B cell (primary cell): ENCODE results near the gene ZSCAN32. TPM values are rescaled to one million over a fixed set of nuclear protein-coding genes. Genes with fewer than 3 reads are reported as not detected.

Source experiments
- ATAC-seq: fragments of 200-7000 bp; cut with Tn5 transposase; one replicate; pipeline ENCODE4 v1.10.0; 2021; ENCODE audit warnings: low read depth, mild to moderate bottlenecking, moderate number of reproducible peaks, moderate library complexity
- CTCF ChIA-PET: fragments of 350-600 bp; sonication (Branson Sonifier 250); formaldehyde crosslinking; loops from one replicate; lab custom pipeline; 2021; ENCODE audit warnings: antibody characterized with exemption, inconsistent platforms; lab: Charles Lee
- POLR2A ChIA-PET: fragments of 350-600 bp; sonication (Branson Sonifier 250); formaldehyde crosslinking; loops from one replicate; lab custom pipeline; 2021; ENCODE audit warnings: antibody characterized with exemption; lab: Charles Lee
- DNase-seq: peaks from one replicate; pipeline ENCODE4 v3.0.0; 2013
- H2AFZ ChIP-seq: 2 replicates; pipeline ENCODE4 v1.6.1; 2012; ENCODE audit warnings: mild to moderate bottlenecking, low read depth, low read length; ENCODE audit not compliant: insufficient read depth, poor library complexity, severe bottlenecking
- H3K27ac ChIP-seq, 2 donors: 1 replicate in 1 of 2; 2 replicates in 1 of 2; pipeline ENCODE4 v1.5.1; 2012 to 2013; ENCODE audit warnings: low read length in 2 of 2, mild to moderate bottlenecking in 2 of 2, moderate library complexity in 1 of 2
- H3K27me3 ChIP-seq, 4 experiments: fragments of 200-600 bp in 1 of 4; sonication (generic) in 1 of 4; replicated peaks in 1 of 4; 1 replicate in 2 of 4; 2 replicates in 2 of 4; pipeline versions ENCODE4 v1.6.1 to v1.7.0; 2013 to 2016; ENCODE audit warnings: low read length in 3 of 4, mild to moderate bottlenecking in 2 of 4, mixed read lengths in 1 of 4, moderate library complexity in 1 of 4; ENCODE audit not compliant: insufficient read depth in 4 of 4, control insufficient read depth in 3 of 4; ENCODE audit errors: control extremely low read depth in 1 of 4
- H3K36me3 ChIP-seq, 2 experiments: replicated peaks in 1 of 2; 1 replicate in 1 of 2; 2 replicates in 1 of 2; pipeline versions ENCODE4 v1.6.1 to v1.7.1; 2013; ENCODE audit warnings: low read length in 1 of 2; ENCODE audit not compliant: insufficient read depth in 2 of 2, control insufficient read depth in 1 of 2; ENCODE audit errors: control extremely low read depth in 1 of 2, extremely low read depth in 1 of 2
- H3K4me1 ChIP-seq, 2 donors: fragments of 200-600 bp in 1 of 2; sonication (generic) in 1 of 2; 1 replicate in 1 of 2; 2 replicates in 1 of 2; pipeline versions ENCODE4 v1.5.1 to v1.6.1; 2013 to 2017; ENCODE audit warnings: low read length in 2 of 2; ENCODE audit not compliant: control insufficient read depth in 2 of 2, insufficient read depth in 2 of 2
- H3K4me2 ChIP-seq: replicated peaks from 2 replicates; pipeline ENCODE3; 2012; ENCODE audit warnings: mild to moderate bottlenecking, low read depth, low read length; ENCODE audit not compliant: poor library complexity, severe bottlenecking
- H3K4me3 ChIP-seq, 5 experiments: fragments of 200-600 bp in 1 of 5; sonication (generic) in 1 of 5; 1 replicate in 3 of 5; 2 replicates in 2 of 5; pipeline versions ENCODE4 v1.5.1 to v1.7.0; 2011 to 2016; ENCODE audit warnings: low read length in 4 of 5, mild to moderate bottlenecking in 4 of 5, low read depth in 2 of 5, control low read depth in 1 of 5, moderate library complexity in 1 of 5; ENCODE audit not compliant: insufficient read depth in 1 of 5; ENCODE audit errors: control extremely low read depth in 1 of 5, extremely low read depth in 1 of 5
- H3K79me2 ChIP-seq: fragments of 200-600 bp; sonication (generic); one replicate; pipeline ENCODE4 v1.6.0; 2016; ENCODE audit warnings: low read length; ENCODE audit not compliant: control insufficient read depth, insufficient read depth
- H3K9ac ChIP-seq: fragments of 200-600 bp; sonication (generic); 2 replicates; pipeline ENCODE4 v1.6.1; 2017; ENCODE audit warnings: mild to moderate bottlenecking, low read length, moderate library complexity
- H3K9me3 ChIP-seq, 3 donors: one replicate each; pipeline versions ENCODE4 v1.6.1 to v1.7.1; 2013; ENCODE audit warnings: low read length in 2 of 3; ENCODE audit not compliant: control insufficient read depth in 2 of 3, insufficient read depth in 1 of 3; ENCODE audit errors: control extremely low read depth in 1 of 3
- H4K20me1 ChIP-seq: 2 replicates; pipeline ENCODE4 v1.6.0; 2012; ENCODE audit warnings: mild to moderate bottlenecking, low read length; ENCODE audit not compliant: insufficient read depth, control insufficient read depth, poor library complexity, severe bottlenecking
- H3K27ac Mint-ChIP-seq: one replicate; pipeline ENCODE4 v1.8.0; 2021; ENCODE audit warnings: mixed read lengths
- H3K27me3 Mint-ChIP-seq: one replicate; pipeline ENCODE4 v1.8.0; 2021; ENCODE audit warnings: mixed read lengths
- H3K4me1 Mint-ChIP-seq: one replicate; pipeline ENCODE4 v1.8.0; 2021; ENCODE audit warnings: mixed read lengths
- H3K4me3 Mint-ChIP-seq: one replicate; pipeline ENCODE4 v1.8.0; 2021; ENCODE audit warnings: mixed read lengths
- H3K9me3 Mint-ChIP-seq: one replicate; pipeline ENCODE4 v1.8.0; 2022; ENCODE audit warnings: mixed read lengths; ENCODE audit not compliant: insufficient read depth
- EZH2 ChIP-seq: IDR thresholded peaks from 2 replicates; pipeline ENCODE4 v1.6.1; 2012; ENCODE audit warnings: borderline replicate concordance, low read depth, mild to moderate bottlenecking, moderate library complexity, low read length; ENCODE audit not compliant: insufficient read depth, poor library complexity, severe bottlenecking
- WGBS: methylation state at CpG from one replicate; pipeline ENCODE4 v1.1.5; 2013; ENCODE audit warnings: missing lambda C conversion rate; ENCODE audit not compliant: insufficient coverage; 5-methylcytosine and 5-hydroxymethylcytosine counted together
- intact Hi-C: fragments of 100-400 bp; cut with micrococcal nuclease; formaldehyde crosslinking; loops from one replicate; pipeline ENCODE4 v1.10.0; 2022
- polyA plus RNA-seq: library from polyadenylated mRNA; depleted of rRNA; stranded (reverse); fragments of >200 nt; gene quantifications from 2 replicates; pipeline ENCODE4 v1.2.3, GENCODE V29; 2012
- total RNA-seq, 2 donors: library from RNA; stranded (reverse); fragments of 120-200 nt in 1 of 2; gene quantifications; 1 replicate in 1 of 2; 2 replicates in 1 of 2; pipeline versions ENCODE4 v1.2.3 to v1.2.4, GENCODE V29; 2013 to 2022
- TF ChIP-seq, protein P1 (sequence below): fragments of 200-600 bp; IDR thresholded peaks from one replicate; pipeline ENCODE4 v1.8.0; 2022; ENCODE audit warnings: antibody characterized with exemption, mild to moderate bottlenecking

The ZSCAN32 gene
- total and polyA plus RNA-seq, 2 donors (not counting 1 experiment from before 2014, with no cell fraction given): 16.3 to 25.9 TPM

DNA sequence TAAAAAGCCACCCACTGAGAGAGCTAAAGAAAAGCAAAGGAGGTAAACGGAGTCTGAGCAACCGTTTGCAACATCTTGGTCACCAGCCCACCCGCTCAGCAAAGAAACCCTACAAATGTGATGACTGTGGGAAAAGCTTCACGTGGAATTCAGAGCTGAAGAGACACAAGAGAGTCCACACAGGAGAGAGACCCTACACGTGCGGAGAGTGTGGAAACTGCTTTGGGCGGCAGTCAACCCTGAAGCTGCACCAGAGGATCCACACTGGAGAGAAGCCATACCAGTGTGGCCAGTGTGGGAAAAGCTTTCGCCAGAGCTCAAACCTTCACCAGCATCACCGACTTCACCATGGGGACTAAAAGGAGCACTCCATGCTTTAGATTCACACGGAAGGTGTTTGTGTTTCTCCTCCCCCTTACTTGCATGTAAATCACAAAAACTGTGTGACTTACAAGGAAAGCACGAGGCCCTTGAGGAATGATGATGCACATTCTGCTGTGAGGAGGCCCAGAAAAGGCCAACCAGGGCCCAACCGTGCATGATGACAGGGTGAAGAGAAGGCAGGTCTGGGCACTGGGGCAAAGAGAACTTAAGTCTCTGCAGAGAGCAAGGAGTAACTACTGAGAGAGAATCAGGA lies 7.9 kb upstream of the ZSCAN32 start:
- no peaks in the 10 kb centered on the region for H3K27me3 Mint-ChIP-seq
- Histone ChIP-seq H3K4me1 (peaks cover 0 to 3% of the 10 kb centered on the region in 2 donors), H2AFZ (no peak overlapping the region), H3K36me3 (peaks cover 19 to 50% of the 10 kb centered on the region in 2 experiments), H3K79me2 (peaks cover 12% of the 10 kb centered on the region), H3K4me2 (no peak overlapping the region), H3K27me3 (peaks cover 0 to 7% (median 0%) of the 10 kb centered on the region in 4 experiments), H4K20me1 (no peaks in the 10 kb centered on the region), H3K4me3 (peak overlapping the region in 1 of 5 experiments; percentile 5), H3K27ac (no peak overlapping the region), H3K9me3 (peaks cover 20 to 82% (median 79%) of the 10 kb centered on the region in 3 donors), H3K9ac (no peak overlapping the region)
- POLR2A ChIA-PET: no interaction called here
- 97% methylated on average over 11 of the region's 12 CpGs for WGBS
- no peak overlapping the region for H3K4me3 Mint-ChIP-seq
- CTCF ChIA-PET: no interaction called here
- peaks cover 21% of the 10 kb centered on the region for H3K9me3 Mint-ChIP-seq
- ATAC-seq (no peak), DNase-seq (no peak)
- intact Hi-C loops: no loop called here
- peaks cover 8% of the 10 kb centered on the region for H3K4me1 Mint-ChIP-seq
- no peak overlapping the region for H3K27ac Mint-ChIP-seq
- TF ChIP-seq, protein P1, sequence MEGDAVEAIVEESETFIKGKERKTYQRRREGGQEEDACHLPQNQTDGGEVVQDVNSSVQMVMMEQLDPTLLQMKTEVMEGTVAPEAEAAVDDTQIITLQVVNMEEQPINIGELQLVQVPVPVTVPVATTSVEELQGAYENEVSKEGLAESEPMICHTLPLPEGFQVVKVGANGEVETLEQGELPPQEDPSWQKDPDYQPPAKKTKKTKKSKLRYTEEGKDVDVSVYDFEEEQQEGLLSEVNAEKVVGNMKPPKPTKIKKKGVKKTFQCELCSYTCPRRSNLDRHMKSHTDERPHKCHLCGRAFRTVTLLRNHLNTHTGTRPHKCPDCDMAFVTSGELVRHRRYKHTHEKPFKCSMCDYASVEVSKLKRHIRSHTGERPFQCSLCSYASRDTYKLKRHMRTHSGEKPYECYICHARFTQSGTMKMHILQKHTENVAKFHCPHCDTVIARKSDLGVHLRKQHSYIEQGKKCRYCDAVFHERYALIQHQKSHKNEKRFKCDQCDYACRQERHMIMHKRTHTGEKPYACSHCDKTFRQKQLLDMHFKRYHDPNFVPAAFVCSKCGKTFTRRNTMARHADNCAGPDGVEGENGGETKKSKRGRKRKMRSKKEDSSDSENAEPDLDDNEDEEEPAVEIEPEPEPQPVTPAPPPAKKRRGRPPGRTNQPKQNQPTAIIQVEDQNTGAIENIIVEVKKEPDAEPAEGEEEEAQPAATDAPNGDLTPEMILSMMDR: no peak
- no peak for TF ChIP-seq EZH2
